T1000 (cell line): ENCODE data around the gene ST8SIA2.
"Not testable (repeated sequence)": the region's sequence is repeated elsewhere in the genome, so short reads cannot be mapped to it uniquely, and the experiment has no call there.

Experiments used
- DNase-seq: peaks from one replicate; lab custom pipeline; 2025; ENCODE audit warnings: mixed read lengths; lab: John Stamatoyannopoulos, UW

Gene ST8SIA2

DNA sequence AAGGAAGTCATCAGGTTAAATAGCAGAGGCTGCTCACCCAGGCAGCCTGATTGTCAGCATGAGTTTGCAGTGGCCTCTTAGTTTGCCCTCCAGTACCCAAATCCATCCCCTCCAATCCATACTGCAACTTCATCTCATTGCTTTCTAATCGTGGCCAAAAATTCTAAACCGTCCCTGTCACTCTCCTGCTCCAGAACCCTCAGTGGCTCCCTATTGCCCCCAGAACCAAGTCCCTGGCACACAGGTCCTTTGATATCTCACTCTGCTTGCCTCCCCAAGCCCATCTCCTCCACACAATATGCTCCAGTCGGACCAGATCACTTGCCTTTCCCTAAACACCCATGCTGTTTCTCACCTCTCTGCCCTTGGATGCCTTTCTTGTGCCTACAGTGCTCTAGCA is 49.7 kb downstream of the ST8SIA2 start:
- DNase-seq, result no peak

DNA sequence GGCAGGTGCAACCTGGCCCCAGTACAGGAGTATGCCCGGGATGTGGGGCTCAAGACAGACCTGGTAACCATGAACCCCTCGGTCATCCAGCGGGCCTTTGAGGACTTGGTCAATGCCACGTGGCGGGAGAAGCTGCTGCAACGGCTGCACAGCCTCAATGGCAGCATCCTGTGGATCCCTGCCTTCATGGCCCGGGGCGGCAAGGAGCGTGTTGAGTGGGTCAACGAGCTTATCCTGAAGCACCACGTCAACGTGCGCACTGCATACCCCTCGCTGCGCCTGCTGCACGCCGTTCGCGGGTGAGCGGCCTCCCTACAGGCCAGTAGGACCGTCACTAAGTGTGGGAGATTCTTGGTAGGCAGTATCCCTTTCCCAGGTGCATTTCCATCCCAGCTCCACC is 51.0 kb downstream of the ST8SIA2 start:
- DNase-seq, result no peak

DNA sequence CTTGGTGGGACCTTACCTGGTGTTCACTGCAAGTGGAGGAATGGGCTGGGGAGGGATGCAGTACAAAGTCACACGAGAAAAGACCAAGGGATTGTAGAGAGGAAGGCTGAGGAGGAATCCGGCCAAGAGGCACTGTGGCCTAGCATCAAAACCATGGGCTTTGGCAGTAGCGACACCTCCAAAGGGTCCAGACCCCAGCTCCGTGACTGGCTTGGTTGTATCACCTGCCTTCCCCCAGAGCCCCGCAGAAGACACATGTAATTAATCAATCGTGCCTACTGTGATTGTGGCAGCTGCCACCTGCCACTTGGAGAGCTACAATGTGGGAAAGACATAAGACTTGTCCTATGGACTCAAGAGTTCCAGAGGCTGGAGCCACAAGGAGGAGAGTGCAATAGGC is 54.7 kb downstream of the ST8SIA2 start:
- DNase-seq, result no peak

DNA sequence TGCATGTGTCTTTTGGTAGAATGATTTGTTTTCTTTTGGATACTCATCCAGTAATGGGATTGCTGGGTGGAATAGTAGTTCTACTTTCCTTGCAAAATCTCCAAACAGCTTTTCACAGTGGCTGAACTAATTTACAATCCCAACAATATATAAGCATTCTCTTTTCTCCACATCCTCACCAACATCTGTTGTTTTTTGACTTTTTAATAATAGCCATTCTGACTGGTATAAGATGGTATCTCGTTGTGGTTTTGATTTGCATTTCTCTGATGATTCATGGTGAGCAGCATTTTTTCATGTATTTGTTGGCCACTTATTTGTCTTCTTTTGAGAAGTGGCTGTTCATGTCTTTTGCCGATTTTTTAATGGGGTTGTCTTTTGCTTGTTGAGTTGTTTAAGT is 55.8 kb downstream of the ST8SIA2 start:
- DNase-seq, result no peak

DNA sequence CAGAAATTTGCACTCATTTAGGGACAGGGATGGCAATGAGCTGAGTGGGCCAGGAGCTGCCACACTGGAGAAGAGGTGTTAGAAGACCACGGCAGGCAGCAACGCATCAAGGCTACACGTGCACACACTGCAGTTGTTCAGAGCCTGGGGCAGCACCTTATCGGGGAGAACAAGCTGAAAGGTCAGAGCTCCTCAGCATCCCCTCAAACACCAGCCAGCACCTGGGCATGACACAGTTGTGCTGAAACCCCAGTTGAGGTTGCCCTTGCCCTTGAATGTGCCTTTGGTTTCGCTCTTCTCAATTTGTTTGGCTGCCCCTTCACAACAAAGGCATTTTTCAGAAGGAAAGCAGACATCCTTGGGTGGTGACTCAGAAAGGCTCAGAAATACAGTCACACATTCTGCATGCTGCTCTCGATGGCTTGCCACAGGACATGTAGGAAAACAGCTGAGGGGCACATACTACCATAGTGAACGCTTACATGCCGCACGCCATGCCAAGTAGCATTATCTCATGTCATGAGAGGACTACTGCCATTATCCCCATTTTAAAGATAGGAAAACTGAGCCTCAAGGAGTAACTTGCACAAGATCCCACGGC is 57.6 kb downstream of the ST8SIA2 start:
- no peak for DNase-seq

DNA sequence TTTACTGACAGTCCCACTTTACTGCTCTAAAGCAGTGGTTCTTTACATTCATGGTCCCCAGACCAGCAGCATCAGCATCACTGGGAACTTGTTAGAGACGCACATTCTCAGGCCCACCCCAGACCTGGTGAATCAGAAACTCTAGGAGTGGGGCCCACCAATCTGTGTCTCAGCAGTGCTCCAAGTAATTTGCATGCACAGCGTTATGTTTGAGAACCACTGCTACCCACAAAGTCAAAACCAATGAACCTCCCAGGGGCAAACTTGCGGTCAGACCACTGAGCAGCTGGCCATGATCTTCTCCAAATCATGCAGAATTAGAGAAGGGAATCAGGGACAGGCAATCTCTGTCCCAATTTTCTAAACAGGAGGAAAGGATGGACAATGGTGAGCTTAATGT is 58.5 kb downstream of the ST8SIA2 start:
- DNase-seq, result no peak

DNA sequence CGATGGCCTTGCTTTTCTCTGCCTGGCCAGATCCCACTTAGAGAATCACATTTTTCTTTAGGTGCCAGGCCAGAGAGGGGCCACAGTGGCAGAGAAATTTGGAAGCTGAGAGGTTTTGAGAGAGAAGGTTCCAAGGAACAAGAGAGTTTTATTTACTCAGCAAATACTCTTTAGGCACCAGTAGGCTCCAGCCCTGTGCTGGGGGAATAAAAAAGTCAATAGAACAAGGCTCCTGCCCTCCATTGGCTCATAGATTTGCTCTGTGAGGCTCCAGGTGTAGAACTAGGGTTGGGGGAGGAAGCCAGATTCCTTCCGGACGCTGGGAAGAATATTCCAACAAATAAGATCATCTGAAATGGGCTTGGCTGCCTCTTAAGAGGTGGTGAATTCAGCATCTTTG is 59.9 kb downstream of the ST8SIA2 start:
- no peak for DNase-seq

DNA sequence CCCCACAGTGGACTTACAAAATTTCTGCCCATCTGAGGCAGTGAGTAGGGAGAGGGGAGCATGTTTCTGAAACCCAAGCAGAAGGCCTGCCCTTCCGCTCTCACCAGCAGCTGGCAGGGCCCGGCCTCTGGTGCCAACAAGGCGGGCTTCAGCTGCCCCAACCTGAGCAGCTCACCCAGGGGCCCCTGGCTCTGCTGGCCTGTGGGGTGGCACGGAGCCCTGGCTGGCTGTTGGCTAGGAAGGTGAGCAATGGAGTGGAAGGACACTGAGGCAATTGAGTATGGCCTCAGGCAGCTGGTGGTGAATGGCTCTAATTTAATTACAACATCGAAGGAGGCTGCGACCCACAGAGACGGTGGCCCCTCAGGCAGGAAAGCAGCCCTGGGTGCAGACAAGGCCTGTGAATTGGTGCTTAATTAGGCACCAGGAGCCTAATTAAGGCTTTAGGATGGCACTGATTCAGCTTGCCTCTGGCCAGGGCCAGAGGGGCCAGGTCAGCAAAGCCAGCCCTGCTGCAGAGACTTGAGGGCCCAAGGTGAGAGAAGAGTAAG is 60.9 kb downstream of the ST8SIA2 start:
- no peak for DNase-seq

DNA sequence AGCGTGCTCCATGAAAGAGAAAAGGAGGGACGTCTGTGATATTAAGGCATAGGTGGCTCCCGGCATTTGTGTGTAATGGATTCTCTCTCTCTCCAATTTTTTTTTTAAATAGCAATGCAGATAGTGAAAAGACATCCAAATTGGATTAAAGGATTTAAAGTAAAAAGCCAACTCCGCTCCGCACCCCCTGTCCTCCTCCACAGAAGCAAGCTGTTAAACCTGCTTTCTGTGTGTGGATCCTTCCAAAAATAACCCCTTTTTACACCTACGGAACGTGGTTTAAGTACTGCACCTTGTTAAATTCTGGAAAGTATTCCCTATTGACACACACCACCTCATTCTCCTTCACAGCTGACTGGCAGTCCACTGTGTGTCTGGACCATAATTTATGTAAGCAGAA is 61.6 kb downstream of the ST8SIA2 start:
- no peak for DNase-seq

DNA sequence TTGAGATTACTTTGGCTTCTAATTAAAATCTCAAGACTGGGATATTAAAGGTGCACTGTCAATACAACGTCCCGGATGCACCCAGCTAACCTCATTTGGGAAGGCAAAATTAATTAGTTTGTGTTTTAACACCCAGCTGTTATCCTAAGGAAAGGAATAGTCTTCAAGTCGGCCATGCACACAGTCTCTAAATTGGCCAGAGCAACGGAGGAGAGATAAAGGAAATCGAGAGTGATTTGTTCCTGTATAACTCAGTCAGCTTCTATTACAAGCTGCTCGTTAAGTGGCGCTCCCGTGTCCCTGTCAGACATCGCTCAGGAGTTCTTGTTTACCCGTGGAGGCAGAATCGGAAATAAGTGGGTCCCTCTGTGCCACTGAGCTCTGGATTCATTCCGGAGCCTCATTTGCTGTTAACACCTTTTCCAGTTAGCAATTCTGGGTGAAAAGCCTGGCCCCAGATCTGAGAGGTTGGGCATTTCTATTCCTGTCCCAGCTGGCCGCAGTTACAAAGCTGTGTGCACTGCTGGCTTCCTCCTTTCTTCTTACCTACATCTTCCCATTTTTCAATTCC is 63.9 kb downstream of the ST8SIA2 start:
- no peak for DNase-seq

DNA sequence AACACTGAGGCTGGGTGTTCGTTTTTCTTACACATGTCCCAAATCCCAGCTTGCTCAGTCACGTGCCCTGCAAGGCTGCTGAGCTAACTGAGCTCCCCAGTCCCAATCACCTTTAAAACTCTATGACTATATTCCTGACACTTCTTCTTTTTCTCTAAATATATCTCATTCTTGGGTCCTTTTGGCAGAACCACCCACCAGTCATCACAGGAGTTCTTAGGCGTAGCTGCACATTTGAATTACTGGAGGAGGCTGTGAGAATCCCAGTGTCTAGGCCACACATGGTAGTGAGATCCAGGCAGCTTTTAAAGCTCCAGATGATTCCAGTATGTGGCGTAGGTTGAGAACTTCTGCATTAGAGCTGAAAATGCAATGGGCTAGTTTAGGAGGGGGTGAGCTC is 66.3 kb downstream of the ST8SIA2 start:
- DNase-seq, result no peak

DNA sequence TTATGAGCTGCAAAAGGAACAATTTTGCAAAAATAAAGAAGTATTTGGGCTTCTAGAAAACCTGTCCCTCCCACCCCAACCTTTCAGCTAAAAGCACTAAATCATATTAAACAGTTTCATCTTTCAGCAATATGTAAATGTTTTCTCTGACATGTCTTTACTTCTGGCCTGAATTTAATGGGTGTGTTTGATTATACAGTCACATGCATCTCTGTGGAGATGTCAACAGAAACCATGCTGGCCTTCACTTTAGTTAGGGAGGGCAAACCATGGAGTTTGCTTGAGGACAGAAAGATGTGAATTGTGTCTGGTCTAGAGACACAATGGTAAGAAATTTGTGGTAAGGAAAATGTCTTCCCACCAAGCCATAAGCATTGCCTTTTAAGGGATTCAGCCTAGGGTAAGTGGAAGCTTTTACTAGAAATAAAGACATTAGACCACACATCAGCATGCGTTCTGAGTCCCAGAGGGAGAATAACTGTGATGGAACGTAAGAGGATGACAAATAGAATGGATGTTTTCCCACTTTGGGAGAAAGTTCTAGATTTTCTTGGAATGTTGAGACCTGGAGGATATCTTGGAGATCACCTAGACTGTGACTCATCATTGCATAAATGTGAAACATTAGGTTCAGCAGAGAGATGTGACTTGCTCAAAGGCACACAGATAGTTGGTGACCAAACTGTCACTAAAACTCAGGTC is 68.9 kb downstream of the ST8SIA2 start:
- no peak for DNase-seq

DNA sequence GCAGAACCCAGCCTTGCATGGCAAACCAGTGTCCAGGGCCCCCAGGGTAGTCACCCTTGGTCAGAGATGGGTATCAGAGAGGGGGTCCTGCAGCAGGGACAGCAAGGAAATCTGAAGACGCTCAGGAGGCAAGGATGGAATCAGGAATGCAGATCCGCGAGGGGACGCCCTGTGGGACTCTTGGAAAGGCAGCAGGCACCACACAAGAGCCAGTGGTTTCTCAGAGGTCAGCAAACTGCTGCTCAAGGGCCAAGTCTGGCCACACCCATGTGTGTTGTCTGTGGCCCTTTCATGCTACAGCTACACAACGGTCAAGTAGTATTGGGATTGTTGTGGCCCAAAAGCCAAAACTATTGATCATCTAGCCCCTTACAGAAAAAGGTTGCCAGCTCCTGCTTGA is 69.7 kb downstream of the ST8SIA2 start:
- no peak for DNase-seq

DNA sequence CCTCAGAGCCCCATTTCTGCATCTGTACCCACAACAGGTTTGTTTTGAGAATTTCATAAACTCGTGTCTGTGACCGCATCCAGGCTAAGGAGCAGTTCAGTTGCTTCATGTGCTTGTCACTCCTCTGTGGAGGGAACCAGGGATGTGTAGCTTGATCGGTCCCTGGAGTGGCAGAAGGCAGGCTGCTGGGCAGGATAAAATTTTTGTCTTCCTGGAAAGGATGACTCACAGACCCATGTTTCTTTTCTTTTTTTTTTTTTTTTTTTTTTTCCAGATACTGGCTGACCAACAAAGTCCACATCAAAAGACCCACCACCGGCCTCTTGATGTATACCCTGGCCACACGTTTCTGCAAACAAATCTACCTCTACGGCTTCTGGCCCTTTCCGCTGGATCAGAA is 70.1 kb downstream of the ST8SIA2 start:
- no peak for DNase-seq

DNA sequence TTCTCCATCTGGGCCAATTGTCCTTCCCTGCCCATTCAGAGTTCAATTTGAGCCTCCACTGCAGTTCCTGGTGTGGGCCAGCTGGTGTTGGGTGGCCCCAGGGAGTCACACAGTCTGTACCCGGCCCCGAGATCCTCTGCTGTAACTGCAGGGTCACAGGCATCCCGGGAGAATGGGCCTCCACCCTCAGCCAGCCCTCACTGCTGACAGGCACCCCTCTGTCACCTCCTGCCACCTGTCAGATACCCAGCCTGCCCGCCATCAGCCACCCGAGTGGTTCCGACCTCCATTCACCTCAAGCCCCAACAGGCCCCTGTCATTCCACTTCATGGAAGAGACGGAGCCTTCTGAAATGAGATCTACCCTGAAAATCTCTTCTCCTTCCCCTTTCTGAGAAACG is 73.2 kb downstream of the ST8SIA2 start:
- no peak for DNase-seq

DNA sequence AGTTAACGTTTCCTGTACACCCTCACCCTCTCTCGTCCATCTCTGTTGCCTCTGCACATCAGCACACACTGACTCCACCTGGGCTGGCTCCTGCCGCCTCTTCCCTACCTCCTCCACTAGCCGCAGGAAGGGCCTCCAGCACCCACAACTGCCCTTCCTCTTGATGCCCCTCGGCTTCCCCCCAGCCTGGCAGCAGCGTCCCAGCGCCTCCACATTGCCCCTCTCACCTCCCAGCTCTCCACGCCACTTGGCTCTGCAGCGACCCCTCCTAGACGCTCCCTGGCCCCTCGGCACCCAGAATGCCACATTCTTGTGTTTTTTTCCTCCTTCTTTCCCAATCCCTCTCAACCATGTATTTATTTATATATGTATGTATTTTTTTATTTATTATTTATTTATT is 73.6 kb downstream of the ST8SIA2 start:
- DNase-seq, result no peak

DNA sequence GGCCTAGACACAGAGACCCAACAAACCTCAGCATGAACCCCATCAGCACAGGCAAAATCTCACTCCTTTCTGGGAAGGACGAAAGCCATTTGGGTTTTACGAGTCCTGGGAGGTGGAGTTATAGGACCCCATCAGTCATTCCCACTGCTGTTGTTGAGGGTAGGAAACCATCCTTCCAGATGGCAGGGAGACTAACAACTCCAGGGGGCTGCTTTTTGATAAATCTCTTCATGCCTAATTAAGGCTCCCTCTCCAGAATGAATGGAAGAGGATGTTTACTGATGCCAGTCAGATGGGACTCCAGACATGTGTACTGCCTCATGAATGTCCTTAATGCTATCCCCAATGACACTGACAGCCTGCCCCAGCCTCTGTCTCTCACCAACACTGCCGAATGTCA is 75.3 kb downstream of the ST8SIA2 start:
- DNase-seq, result no peak

DNA sequence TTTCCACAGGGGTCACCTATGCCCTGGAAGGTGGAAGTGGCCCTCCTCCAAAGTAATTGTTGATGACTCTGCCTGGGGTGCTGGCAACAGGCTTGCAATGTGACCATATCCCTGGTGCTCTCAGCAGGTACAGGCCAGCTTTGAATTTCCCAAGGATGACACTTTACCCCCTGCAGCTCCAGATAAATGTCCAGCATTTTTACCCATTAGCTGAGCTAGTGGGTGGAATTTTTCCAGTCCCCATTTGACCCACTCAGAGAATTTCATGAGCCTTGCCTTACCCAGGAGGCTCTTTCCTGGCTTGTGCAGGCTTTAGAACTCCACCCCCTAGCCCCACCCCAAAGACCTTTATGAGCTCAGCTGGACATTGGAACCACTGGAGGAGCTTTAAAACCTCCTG is 77.6 kb downstream of the ST8SIA2 start:
- no peak for DNase-seq

DNA sequence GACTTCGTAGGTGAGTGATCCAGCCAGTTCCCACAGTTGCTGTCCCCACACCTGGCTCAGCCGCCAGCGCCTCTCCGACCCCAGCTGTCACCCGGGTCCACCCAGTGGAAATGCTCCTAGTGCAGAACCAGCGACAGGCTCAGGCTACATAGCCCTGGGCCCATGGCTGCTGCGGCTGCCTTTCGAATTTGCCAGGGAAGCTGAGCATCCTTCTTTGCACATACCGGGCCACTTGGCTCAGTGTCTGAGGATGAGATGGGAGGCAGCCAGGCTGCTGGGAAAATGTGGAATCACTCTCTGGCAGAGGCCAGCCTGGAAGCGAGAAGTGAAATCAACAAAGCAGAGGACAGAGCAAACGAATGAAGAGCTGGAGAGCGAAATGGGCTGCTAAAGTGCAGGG is 80.1 kb downstream of the ST8SIA2 start:
- no peak for DNase-seq

DNA sequence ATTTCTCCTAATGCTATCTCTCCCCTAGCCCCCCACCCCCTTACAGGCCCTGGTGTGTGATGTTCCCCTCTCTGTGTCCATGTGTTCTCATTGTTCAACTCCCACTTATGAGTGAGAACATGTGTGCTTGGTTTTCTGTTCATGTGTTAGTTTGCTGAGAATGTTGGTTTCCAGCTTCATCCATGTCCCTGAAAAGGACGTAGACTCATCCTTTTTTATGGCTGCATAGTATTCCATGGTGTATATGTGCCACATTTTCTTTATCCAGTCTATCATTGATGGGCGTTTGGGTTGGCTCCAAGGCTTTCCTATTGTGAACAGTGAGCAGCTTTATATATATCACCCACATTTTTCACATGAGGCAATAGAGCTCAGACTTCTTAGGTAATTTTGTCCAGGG is 86.0 kb downstream of the ST8SIA2 start:
- not testable (repeated sequence) for DNase-seq

DNA sequence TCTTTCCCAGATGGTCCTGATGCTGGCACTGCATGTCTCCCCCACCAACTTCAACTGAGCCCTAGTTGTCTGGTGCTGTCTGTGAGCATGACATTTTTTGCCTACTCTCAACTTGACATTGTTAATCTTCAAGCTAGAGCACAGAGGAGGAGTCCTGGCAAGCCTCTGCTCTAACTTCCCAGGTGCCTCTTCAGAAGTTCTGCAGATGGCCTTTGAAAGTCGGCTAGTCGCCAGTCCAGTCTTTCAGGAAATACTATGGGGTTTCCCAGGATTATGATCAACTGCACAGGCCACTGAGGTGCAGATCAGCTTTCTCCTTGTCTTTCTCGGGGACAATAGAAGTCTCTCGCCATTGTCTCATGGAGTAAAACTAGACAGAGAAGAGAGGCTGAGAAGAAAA is 86.7 kb downstream of the ST8SIA2 start:
- DNase-seq, result no peak

DNA sequence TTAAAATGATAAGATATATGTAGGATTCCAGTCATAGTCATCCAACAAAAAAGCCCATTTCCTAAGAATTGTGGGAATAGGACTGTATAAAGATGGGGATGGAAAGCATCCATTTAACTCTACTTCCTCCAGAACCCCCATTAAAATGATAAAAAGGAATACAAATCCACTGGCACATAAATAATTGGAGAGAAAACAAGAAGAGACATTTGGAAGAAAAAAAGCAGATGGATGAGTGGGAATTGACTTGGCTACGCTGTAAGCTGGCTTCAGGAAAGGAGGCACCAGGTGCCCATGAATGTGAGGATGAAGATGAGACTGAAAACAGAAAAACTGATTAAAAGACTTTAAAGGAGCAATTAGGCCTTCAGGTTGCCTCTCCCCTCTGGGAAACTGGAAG is 91.8 kb downstream of the ST8SIA2 start:
- DNase-seq, result no peak

DNA sequence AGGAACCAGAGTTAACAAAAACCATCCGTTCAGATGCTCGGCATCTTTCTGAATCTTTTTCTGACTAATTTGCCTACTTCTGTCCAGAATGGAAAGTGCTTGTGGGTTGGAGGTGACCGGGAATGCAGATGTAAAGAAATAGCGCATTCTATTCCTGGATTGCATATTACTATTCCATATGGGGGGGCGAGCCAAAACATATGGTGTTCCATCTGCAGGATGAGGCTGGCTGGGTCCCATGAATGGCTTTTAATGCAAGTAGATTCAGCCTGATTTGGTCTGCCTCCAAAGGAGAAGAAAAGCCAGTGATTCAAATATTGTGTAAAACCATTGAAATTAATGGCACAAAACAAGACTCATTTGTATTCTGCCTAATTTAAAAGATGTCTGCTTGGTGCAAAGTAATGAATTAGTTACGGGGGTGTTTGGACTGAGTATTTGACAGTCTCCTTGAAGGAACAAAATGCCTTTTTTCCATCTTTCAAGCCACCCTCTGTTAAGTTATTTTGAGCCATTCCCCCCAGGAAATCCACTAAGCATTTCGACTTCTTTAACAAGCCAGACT is 99.0 kb downstream of the ST8SIA2 start:
- no peak for DNase-seq
